Measurements from ENCODE around the gene RCCD1. TPM values are rescaled to one million over a fixed set of nuclear protein-coding genes. Genes with fewer than 3 reads are reported as not detected.

RCCD1 gene
- total RNA-seq, 1 experiment from 2014 or later, result 26.1 TPM

DNA sequence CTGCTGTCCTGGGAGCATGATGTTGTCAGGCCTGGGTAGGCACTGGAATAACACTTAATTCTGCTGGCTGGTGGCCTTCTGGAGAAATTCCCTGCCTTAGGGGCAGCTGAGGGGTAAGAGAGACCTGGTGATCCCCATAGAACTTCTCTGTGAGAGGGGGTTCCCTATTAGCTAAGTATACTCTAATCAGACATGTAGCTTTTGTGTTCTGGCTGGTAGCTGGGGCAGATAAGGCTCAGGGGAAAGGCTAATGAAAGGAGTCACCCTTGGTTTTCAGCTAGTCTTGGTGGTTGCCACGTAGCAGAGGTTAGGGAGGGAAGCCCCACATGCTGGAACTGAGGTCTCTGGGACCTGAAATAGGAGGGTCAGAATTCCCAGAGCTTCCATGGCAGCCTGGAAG lies 21.4 kb upstream of the RCCD1 start (continued):
- TF ChIP-seq, protein P1, sequence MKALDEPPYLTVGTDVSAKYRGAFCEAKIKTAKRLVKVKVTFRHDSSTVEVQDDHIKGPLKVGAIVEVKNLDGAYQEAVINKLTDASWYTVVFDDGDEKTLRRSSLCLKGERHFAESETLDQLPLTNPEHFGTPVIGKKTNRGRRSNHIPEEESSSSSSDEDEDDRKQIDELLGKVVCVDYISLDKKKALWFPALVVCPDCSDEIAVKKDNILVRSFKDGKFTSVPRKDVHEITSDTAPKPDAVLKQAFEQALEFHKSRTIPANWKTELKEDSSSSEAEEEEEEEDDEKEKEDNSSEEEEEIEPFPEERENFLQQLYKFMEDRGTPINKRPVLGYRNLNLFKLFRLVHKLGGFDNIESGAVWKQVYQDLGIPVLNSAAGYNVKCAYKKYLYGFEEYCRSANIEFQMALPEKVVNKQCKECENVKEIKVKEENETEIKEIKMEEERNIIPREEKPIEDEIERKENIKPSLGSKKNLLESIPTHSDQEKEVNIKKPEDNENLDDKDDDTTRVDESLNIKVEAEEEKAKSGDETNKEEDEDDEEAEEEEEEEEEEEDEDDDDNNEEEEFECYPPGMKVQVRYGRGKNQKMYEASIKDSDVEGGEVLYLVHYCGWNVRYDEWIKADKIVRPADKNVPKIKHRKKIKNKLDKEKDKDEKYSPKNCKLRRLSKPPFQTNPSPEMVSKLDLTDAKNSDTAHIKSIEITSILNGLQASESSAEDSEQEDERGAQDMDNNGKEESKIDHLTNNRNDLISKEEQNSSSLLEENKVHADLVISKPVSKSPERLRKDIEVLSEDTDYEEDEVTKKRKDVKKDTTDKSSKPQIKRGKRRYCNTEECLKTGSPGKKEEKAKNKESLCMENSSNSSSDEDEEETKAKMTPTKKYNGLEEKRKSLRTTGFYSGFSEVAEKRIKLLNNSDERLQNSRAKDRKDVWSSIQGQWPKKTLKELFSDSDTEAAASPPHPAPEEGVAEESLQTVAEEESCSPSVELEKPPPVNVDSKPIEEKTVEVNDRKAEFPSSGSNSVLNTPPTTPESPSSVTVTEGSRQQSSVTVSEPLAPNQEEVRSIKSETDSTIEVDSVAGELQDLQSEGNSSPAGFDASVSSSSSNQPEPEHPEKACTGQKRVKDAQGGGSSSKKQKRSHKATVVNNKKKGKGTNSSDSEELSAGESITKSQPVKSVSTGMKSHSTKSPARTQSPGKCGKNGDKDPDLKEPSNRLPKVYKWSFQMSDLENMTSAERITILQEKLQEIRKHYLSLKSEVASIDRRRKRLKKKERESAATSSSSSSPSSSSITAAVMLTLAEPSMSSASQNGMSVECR (CRISPR knock-in tag; IDR thresholded peaks at IDR 0.05; ENCODE audit: borderline replicate concordance), result no peak
- TF ChIP-seq, protein P2, sequence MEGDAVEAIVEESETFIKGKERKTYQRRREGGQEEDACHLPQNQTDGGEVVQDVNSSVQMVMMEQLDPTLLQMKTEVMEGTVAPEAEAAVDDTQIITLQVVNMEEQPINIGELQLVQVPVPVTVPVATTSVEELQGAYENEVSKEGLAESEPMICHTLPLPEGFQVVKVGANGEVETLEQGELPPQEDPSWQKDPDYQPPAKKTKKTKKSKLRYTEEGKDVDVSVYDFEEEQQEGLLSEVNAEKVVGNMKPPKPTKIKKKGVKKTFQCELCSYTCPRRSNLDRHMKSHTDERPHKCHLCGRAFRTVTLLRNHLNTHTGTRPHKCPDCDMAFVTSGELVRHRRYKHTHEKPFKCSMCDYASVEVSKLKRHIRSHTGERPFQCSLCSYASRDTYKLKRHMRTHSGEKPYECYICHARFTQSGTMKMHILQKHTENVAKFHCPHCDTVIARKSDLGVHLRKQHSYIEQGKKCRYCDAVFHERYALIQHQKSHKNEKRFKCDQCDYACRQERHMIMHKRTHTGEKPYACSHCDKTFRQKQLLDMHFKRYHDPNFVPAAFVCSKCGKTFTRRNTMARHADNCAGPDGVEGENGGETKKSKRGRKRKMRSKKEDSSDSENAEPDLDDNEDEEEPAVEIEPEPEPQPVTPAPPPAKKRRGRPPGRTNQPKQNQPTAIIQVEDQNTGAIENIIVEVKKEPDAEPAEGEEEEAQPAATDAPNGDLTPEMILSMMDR (IDR thresholded peaks at IDR 0.05), result no peak
- no peak for TF ChIP-seq SMAD3 (CRISPR knock-in tag; IDR thresholded peaks at IDR 0.05; ENCODE audit: borderline replicate concordance)

DNA sequence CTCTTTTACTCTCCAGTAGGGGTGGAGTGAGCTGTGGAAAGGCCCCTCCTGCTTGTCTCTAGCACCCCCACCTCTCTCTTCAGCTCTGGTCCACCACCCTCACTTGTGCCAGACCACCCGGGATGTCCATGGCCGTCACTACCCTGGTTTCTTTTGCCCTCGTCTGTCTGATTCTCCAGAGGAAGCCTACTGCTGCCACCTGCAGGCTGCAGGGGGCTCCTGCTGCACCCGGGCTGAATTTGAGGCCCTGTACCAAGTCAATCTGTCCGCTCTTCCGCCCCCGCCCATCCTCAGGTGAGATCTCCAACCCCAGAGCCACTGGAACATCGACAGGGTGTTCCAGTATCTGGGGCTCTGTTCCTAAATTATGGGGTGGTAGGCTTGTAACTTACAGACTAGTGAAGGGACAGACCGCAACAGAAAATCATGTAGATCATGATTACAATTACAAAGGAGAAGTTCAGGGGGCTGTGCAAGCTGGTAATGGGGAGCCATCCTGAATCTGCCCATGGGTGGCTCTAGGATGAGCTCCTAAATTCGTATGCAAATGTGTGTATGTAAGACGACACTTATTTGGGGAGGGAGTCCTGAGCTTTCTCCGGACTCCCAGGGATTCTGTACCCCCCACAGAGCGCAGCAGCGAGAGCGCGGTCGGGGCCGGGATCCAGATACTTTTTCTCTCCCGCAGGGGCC lies 20.3 kb upstream of the RCCD1 start:
- CTCF ChIA-PET, result interaction anchor here (0.5 to 7.7 kb wide), 27 partner anchors 10 to 791 kb away, joined by 3 to 264 read pairs (median 5); partner anchors contain the start of genes BLM, FES, MAN2A2 and RCCD1
- ATAC-seq (peak; percentile 57), DNase-seq (ENCODE audit: low spot score) (peak; percentile 96)
- H3K9me3 Mint-ChIP-seq, result no peaks in the 10 kb centered on the region
- H3K27ac Mint-ChIP-seq, result peak overlapping the region; percentile 96
- H3K4me1 Mint-ChIP-seq, result peaks cover 23% of the 10 kb centered on the region
- H3K36me3 Mint-ChIP-seq, result peaks cover 12% of the 10 kb centered on the region
- POLR2A ChIA-PET, result interaction anchor here (1.0 to 2.6 kb wide), 6 partner anchors 13 to 217 kb away, joined by 3 to 19 read pairs (median 6); partner anchors contain the start of genes BLM, MAN2A2 and RCCD1
- peak overlapping the region; percentile 93 for H3K4me3 Mint-ChIP-seq
- TF ChIP-seq, protein P2 (IDR thresholded peaks at IDR 0.05), result peak; percentile 54
- no peak for TF ChIP-seq ATF2 (CRISPR knock-in tag; IDR thresholded peaks at IDR 0.05; ENCODE audit: borderline replicate concordance, low read depth)
- no peak for TF ChIP-seq ZNF138 (CRISPR knock-in tag; conservative IDR thresholded peaks at IDR 0.05)
- peaks cover 12% of the 10 kb centered on the region for H3K27me3 Mint-ChIP-seq (ENCODE audit: low read depth)

DNA sequence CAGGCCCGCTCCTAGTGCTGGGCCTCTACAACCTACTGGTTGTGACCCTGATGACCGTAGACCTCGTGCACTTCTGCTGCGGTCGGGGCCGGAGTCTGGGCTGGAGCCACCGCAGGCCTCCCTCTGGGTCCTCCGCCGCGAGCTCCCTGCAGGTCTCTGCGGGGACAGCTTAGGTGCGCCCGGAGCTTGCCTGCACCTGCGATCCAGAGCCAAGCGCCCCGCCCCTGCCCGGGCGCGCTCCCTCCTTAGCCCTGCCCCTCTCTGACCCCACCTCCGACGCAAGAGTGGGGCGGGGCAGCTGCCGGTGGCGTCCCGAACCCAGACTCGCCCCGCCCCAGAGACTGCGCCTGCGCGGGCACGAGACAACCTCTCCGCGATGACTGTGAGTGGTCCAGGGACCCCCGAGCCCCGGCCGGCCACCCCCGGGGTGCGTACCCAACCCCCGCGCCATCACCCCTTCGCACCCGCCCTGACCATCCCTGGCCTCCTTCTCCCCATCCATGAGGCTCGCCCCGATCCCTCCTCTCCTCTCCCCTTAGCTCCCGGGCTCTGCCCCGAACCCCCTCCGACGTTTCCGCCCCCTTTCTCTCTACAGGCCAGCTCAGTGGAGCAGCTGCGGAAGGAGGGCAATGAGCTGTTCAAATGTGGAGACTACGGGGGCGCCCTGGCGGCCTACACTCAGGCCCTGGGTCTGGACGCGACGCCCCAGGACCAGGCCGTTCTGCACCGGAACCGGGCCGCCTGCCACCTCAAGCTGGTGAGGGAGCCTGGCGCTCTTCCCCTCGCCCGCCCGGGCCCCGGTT lies 19.5 kb upstream of the RCCD1 start, which contains the start of gene UNC45A:
UNC45A (plus strand) TSS at position 337 of the 803 bp plus-strand sequence; CDS start at position 377, 40 bp downstream.
- H3K27ac Mint-ChIP-seq, result peak within 1 kb of the TSS; percentile 96
- peak; percentile 99 for TF ChIP-seq ZNF121 (CRISPR knock-in tag; IDR thresholded peaks at IDR 0.05)
- peak; percentile 35; the same call in 1 of the 2 replicates for TF ChIP-seq NFE2L1 (CRISPR knock-in tag; IDR thresholded peaks at IDR 0.05)
- TF ChIP-seq MXD4 (CRISPR knock-in tag; IDR thresholded peaks at IDR 0.05; ENCODE audit: borderline replicate concordance), result no peak
- peak; percentile 20; the same call in 1 of the 2 replicates for TF ChIP-seq GABPB1 (CRISPR knock-in tag; IDR thresholded peaks at IDR 0.05)
- 0 out of 2 replicates have a peak, but pooled peaks have one; percentile 26 for TF ChIP-seq MYBL2 (CRISPR knock-in tag; IDR thresholded peaks at IDR 0.05)
- TF ChIP-seq, protein P3, sequence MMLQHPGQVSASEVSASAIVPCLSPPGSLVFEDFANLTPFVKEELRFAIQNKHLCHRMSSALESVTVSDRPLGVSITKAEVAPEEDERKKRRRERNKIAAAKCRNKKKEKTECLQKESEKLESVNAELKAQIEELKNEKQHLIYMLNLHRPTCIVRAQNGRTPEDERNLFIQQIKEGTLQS (CRISPR knock-in tag; conservative IDR thresholded peaks at IDR 0.05), result no peak
- TF ChIP-seq NFATC4 (CRISPR knock-in tag; IDR thresholded peaks at IDR 0.05), result no peak
- TF ChIP-seq, protein P4, sequence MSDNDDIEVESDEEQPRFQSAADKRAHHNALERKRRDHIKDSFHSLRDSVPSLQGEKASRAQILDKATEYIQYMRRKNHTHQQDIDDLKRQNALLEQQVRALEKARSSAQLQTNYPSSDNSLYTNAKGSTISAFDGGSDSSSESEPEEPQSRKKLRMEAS (CRISPR knock-in tag; IDR thresholded peaks at IDR 0.05), result 0 out of 2 replicates have a peak, but pooled peaks have one; percentile 20
- TF ChIP-seq, protein P5, sequence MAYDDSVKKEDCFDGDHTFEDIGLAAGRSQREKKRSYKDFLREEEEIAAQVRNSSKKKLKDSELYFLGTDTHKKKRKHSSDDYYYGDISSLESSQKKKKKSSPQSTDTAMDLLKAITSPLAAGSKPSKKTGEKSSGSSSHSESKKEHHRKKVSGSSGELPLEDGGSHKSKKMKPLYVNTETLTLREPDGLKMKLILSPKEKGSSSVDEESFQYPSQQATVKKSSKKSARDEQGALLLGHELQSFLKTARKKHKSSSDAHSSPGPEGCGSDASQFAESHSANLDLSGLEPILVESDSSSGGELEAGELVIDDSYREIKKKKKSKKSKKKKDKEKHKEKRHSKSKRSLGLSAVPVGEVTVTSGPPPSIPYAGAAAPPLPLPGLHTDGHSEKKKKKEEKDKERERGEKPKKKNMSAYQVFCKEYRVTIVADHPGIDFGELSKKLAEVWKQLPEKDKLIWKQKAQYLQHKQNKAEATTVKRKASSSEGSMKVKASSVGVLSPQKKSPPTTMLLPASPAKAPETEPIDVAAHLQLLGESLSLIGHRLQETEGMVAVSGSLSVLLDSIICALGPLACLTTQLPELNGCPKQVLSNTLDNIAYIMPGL (CRISPR knock-in tag; IDR thresholded peaks at IDR 0.05), result peak; percentile 50; the same call in 1 of the 2 replicates
- TF ChIP-seq SP1 (CRISPR knock-in tag; conservative IDR thresholded peaks at IDR 0.05), result peak; percentile 68
- TF ChIP-seq SOX15 (CRISPR knock-in tag; IDR thresholded peaks at IDR 0.05), result no peak

More for the DNA sequence above, 19.5 kb upstream of the RCCD1 start, which contains the start of gene UNC45A:
- ATAC-seq (peak; percentile 83), DNase-seq (ENCODE audit: low spot score) (peak; percentile 96)
- peaks cover 19% of the 10 kb centered on the region for H3K36me3 Mint-ChIP-seq
- ChIA-PET POLR2A (interaction anchor here (1.0 to 2.6 kb wide), 6 partner anchors 13 to 218 kb away, joined by 3 to 19 read pairs (median 6); partner anchors contain the start of genes BLM, MAN2A2 and RCCD1), CTCF (interaction anchor here (0.5 to 7.7 kb wide), 34 partner anchors 9 to 791 kb away, joined by 3 to 264 read pairs (median 4); partner anchors contain the start of genes BLM, FES, MAN2A2 and RCCD1)
- H3K4me3 Mint-ChIP-seq, result peak within 1 kb of the TSS; percentile 93
- peaks cover 12% of the 10 kb centered on the region for H3K27me3 Mint-ChIP-seq (ENCODE audit: low read depth)
- H3K4me1 Mint-ChIP-seq, result peaks cover 23% of the 10 kb centered on the region
- no peaks in the 10 kb centered on the region for H3K9me3 Mint-ChIP-seq

Measured in WTC11 (cell line).